CD4-positive, alpha-beta T cell treated with Interleukin-4 for 4 hours (primary cell): ENCODE data around the gene C5orf58.
A peak's percentile ranks its signal among the peaks of the same experiment; 100 is the strongest.

ENCODE experiments used
- DNase-seq: peaks from one replicate; pipeline ENCODE4 v3.0.0-alpha.2; 2020

The C5orf58 gene

GRCh38 chr5:170285181-170285580 is 52.4 kb downstream of the C5orf58 start:
- DNase-seq, result no peak

- no peak for DNase-seq
Measured at GRCh38 chr5:170286386-170286925, 53.7 kb downstream of the C5orf58 start.

- no peak for DNase-seq
Measured at GRCh38 chr5:170287532-170287931, 54.7 kb downstream of the C5orf58 start.

GRCh38 chr5:170288151-170288550 is 55.4 kb downstream of the C5orf58 start:
- DNase-seq, result no peak

- DNase-seq, result no peak
Measured at GRCh38 chr5:170288551-170288950, 55.8 kb downstream of the C5orf58 start.

- no peak for DNase-seq
Measured at GRCh38 chr5:170289121-170289520, 56.3 kb downstream of the C5orf58 start.

GRCh38 chr5:170289764-170290163 is 57.0 kb downstream of the C5orf58 start:
- DNase-seq, result no peak

GRCh38 chr5:170290498-170290897 is 57.7 kb downstream of the C5orf58 start:
- DNase-seq, result no peak

- DNase-seq, result peak; percentile 33
Measured at GRCh38 chr5:170292179-170293104, 59.7 kb downstream of the C5orf58 start.

- peak; percentile 80 for DNase-seq
Measured at GRCh38 chr5:170293273-170293672, 60.5 kb downstream of the C5orf58 start.

- DNase-seq, result no peak
Measured at GRCh38 chr5:170294057-170294456, 61.3 kb downstream of the C5orf58 start.

GRCh38 chr5:170294556-170294955 is 61.8 kb downstream of the C5orf58 start:
- DNase-seq, result no peak
